ENCODE data around the gene CEBPZOS. TPM values are rescaled to one million over a fixed set of nuclear protein-coding genes. Genes with fewer than 3 reads are reported as not detected.

Gene CEBPZOS
- total and polyA plus RNA-seq, 12 donors: 27.3 to 190 (median 60.3) TPM

DNA sequence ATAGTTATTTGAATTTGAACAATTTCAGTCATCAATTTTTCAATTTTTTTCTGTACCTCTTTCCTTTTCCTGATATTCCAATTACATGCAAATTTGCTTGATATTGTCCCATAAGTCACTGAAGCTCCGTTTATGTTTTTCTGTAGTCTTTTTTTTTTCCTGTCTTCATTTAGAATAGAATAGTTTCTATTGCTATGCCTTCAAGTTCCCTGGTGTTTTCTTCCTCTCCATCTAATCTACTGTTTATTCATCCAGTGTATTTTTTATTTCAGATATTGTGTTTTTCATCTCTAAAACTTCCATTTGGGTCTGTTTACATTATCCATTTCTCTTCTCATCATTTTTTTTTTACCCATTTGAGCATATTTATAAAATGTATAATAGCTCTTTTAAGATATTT is 31.5 kb upstream of the CEBPZOS start:
- no peak for ATAC-seq

GRCh38 chr2:37167636-37168180 is 28.6 kb upstream of the CEBPZOS start:
- H3K4me3 ChIP-seq: no peak overlapping the region
- no peak for ATAC-seq
- WGBS, 2 donors: 95 to 97% methylated on average over 3 of the region's 3 CpGs
- H3K27ac ChIP-seq: no peak overlapping the region
- no peaks in the 10 kb centered on the region for H3K27me3 ChIP-seq
- peaks cover 0 to 4% (median 0%) of the 10 kb centered on the region in 9 donors for H3K4me1 ChIP-seq
- H3K36me3 ChIP-seq: no peaks in the 10 kb centered on the region
- intact Hi-C loops (cut with DNase I): loop anchor here in 1 of 10 donors (5.0 kb wide), 1 partner anchor 720 kb away; no protein-coding TSS in a partner anchor
- H3K9me3 ChIP-seq: peaks cover 0 to 24% (median 0%) of the 10 kb centered on the region in 11 donors
- DNase-seq: no peak
- TF ChIP-seq, protein P1, sequence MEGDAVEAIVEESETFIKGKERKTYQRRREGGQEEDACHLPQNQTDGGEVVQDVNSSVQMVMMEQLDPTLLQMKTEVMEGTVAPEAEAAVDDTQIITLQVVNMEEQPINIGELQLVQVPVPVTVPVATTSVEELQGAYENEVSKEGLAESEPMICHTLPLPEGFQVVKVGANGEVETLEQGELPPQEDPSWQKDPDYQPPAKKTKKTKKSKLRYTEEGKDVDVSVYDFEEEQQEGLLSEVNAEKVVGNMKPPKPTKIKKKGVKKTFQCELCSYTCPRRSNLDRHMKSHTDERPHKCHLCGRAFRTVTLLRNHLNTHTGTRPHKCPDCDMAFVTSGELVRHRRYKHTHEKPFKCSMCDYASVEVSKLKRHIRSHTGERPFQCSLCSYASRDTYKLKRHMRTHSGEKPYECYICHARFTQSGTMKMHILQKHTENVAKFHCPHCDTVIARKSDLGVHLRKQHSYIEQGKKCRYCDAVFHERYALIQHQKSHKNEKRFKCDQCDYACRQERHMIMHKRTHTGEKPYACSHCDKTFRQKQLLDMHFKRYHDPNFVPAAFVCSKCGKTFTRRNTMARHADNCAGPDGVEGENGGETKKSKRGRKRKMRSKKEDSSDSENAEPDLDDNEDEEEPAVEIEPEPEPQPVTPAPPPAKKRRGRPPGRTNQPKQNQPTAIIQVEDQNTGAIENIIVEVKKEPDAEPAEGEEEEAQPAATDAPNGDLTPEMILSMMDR (IDR thresholded peaks at IDR 0.05): no peak

More for the DNA sequence above, 31.5 kb upstream of the CEBPZOS start:
- Histone ChIP-seq H3K27me3 (no peaks in the 10 kb centered on the region), H3K4me1 (peaks cover 0 to 4% (median 0%) of the 10 kb centered on the region in 9 donors), H3K36me3 (no peaks in the 10 kb centered on the region), H3K9me3 (peaks cover 0 to 24% (median 0%) of the 10 kb centered on the region in 11 donors), H3K27ac (no peak overlapping the region), H3K4me3 (no peak overlapping the region)
- WGBS, 2 donors: 83 to 92% methylated on average over 1 of the region's 1 CpG
- TF ChIP-seq, protein P1 (IDR thresholded peaks at IDR 0.05): no peak
- no peak for DNase-seq
- intact Hi-C loops (cut with DNase I): loop anchor here in 1 of 10 donors (5.0 kb wide), 1 partner anchor 723 kb away; no protein-coding TSS in a partner anchor

- Histone ChIP-seq H3K4me1 (peaks cover 0 to 4% (median 0%) of the 10 kb centered on the region in 9 donors), H3K4me3 (no peak overlapping the region), H3K27me3 (no peaks in the 10 kb centered on the region), H3K9me3 (peaks cover 0 to 22% (median 0%) of the 10 kb centered on the region in 11 donors), H3K27ac (no peak overlapping the region), H3K36me3 (no peaks in the 10 kb centered on the region)
- DNase-seq: no peak
- TF ChIP-seq, protein P1 (IDR thresholded peaks at IDR 0.05): peak; percentile 42 to 81 (median 72)
- 54 to 57% methylated on average over 17 of the region's 17 CpGs for WGBS, 2 donors
- ATAC-seq: peak in 3 of 8 donors; percentile 57 to 62 (median 61)
- intact Hi-C loops (cut with DNase I): loop anchor here in 1 of 10 donors (5.0 kb wide), 1 partner anchor 719 kb away; no protein-coding TSS in a partner anchor
Observed at GRCh38 chr2:37168217-37168981, 27.9 kb upstream of the CEBPZOS start.

DNA sequence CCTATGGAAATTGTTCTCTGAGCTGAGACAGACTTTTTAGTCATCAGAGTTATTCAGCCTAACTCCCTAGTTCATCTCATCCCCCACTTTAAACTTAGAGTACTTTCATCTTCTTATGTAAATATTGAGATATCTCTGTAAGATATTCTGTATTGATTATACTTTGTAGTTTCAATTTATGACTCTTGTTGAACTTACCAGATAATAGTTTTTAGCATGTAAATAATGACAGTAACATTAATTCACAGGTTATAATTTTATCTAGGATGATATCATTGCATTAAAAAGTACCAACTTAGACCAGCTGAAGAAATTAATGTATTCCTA is 24.7 kb upstream of the CEBPZOS start:
- ATAC-seq (no peak), DNase-seq (no peak)
- intact Hi-C loops (cut with DNase I): loop anchor here in 1 of 10 donors (10.0 kb wide), 1 partner anchor 713 kb away; no protein-coding TSS in a partner anchor
- no peak overlapping the region for H3K4me3 ChIP-seq
- no peaks in the 10 kb centered on the region for H3K9me3 ChIP-seq
- TF ChIP-seq, protein P1 (IDR thresholded peaks at IDR 0.05): no peak
- peaks cover 0 to 5% (median 0%) of the 10 kb centered on the region in 7 donors for H3K27me3 ChIP-seq
- H3K27ac ChIP-seq: no peak overlapping the region
- H3K36me3 ChIP-seq: no peaks in the 10 kb centered on the region
- H3K4me1 ChIP-seq: peaks cover 0 to 4% (median 0%) of the 10 kb centered on the region in 9 donors

Measured in heart right ventricle (tissue), 16 donors.